GM19372 (cell line): ENCODE data around the gene RIOK2.
A peak's percentile ranks its signal among the peaks of the same experiment; 100 is the strongest.
"Not testable (repeated sequence)": the region's sequence is repeated elsewhere in the genome, so short reads cannot be mapped to it uniquely, and the experiment has no call there.

Experiments
- ATAC-seq: cut with Tn5 transposase; IDR thresholded peaks from one replicate; pipeline ENCODE4 v1.9.1; 2021; ENCODE audit warnings: mild to moderate bottlenecking, low read depth, moderate library complexity; ENCODE audit not compliant: unreplicated experiment

Gene RIOK2

GRCh38 chr5:97171703-97172102 is 11.3 kb downstream of the RIOK2 start:
- no peak for ATAC-seq

DNA sequence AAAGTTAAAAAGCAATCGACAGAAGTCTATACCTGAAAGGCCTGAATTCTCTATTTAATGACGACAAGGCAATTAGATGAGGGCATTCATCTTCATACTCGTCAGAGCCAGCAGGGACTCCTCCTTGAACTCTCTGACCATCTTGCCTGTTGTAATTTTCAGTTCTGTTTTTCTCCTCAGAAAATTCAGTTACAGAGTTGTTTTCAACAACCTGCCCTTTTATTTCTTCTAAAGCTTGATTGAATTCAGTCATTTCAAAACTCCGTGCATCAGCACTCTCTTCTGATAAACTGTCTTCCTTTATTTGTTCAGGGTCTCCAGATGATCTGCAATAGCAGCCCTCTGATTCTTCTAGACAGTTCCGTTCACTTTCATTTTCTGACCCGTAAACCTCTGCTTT is 15.6 kb downstream of the RIOK2 start:
- ATAC-seq: peak; percentile 79

DNA sequence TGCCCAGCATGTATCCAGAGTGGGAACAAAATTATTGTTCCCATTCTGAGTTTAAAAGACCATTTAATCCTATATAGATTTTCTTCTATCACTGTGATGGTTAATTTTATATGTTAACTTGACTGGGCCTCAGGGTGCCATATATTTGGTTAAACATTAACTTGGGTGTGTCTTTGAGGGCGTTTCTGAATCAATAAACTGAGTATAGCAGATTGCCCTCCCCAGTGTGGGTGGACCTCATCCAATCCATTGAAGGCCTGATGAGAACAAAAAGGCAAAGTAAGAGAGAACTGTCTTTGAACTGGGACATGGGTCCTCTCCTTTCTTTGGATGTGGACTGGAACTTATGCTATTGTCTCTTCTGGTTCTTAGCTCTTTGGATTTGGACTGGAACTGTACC is 17.3 kb downstream of the RIOK2 start:
- ATAC-seq: no peak

DNA sequence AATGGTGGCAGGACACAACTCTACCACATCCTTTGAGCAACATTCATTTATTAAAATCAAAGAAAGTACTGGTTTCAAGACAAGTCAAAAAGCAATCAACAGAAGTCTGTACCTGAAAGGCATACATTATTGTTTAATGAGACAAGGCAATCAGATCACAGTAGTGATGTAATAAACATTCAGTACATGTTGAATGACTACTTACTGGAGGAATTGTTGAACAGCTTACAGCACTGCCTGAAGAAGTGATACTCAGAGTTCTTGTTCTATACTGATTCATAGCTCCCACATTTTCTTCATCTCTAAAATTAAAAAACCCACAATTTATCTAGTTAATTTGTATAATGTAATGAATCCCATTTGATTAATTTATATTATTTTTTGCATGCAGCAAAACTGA is 18.2 kb downstream of the RIOK2 start:
- no peak for ATAC-seq

GRCh38 chr5:97163790-97164285 is 19.2 kb downstream of the RIOK2 start:
- no peak for ATAC-seq

DNA sequence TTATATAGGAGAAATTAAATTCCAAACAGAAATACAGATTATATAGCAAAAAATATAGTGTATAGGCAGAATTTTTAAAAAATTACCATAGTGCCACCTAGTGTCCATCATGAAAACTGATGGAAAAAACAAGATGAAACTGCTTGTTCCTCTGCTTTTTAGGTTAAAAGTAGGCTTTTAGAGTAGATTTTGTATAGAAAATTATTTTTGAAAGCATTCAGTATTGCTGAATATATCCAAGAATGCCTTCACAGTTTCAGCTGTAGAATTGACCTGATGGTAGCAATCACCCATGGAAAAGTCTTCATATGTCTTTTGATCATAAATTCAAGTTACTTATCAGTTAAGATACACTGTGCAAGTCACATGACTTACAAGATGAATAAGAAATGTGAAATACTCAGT is 19.7 kb downstream of the RIOK2 start:
- ATAC-seq: no peak

GRCh38 chr5:97162045-97162444 is 21.0 kb downstream of the RIOK2 start:
- no peak for ATAC-seq

DNA sequence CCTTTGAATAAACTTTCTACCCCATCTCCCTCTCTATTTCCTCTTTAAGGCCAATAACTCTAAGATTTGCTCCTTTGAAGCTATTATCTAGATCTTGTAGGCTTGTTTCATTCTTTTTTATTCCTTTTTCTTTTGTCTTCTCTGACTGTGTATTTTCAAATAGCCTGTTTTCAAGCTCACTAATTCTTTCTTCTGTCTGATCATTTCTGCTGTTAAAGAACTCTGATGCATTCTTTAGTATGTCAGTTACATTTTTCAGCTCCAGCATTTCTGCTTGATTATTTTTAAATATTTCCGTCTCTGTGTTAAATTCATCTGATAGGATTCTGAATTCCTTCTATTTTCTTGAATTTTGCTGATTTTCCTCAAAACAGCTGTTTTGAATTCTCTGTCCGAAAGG is 25.4 kb downstream of the RIOK2 start:
- ATAC-seq: no peak

DNA sequence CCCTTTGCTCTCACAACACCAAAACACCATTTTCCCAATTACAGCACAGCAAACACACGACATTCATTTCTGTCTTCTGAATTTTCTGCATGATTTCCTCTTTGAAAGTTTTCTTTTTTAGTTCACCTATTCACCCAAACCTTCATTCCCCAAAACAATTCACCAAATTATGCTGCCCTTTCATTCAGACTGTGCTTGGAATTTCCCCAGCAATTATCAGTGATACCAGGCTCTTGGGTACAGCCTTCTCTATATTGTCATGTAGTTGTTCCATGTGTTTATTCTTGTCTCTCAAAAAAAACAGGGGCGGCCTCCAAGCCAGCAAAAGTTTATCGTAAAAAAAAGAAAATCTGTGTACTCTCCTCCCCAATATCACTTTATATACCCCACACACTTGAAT is 31.7 kb downstream of the RIOK2 start:
- no peak for ATAC-seq

- no peak for ATAC-seq
These were observed 32.6 kb downstream of the RIOK2 start for GRCh38 chr5:97150401-97150800.

DNA sequence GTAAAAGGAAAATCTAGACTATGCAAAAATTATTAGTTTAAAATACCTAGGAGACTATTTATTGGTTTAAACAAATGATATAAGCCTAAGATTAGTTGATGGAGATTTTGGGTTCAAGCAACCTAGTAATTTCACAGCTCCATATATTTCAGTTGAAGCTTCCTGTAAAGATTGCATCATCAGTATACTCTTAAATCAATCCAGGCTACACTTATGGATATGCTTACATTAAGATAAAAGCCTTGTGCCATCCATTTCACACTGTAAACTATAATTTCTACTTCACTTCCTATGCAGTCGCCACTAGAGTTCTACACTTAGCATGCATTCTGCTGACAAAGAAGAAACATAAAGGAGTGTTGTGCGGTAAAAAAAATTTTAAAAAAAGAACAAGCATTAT is 33.3 kb downstream of the RIOK2 start:
- ATAC-seq: no peak

DNA sequence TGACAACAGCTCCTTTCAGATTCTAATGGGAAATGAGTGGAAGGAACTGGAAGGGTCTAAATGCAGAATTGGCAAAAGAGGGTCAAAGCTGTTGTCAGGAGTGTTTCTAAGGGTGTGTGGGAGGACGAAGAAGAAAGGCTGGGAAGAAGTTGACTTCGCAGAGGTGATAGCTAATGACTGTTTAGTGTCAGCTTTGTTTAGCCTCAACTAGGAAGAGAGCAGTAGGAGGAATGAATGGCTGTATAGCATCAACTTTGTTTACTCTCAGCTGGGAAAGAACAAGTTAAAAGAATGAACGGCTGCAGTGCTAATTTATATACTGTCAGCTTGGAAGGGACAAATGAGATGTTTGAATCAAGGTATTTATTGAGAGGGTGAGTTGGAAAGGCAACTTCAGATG is 34.8 kb downstream of the RIOK2 start:
- no peak for ATAC-seq

DNA sequence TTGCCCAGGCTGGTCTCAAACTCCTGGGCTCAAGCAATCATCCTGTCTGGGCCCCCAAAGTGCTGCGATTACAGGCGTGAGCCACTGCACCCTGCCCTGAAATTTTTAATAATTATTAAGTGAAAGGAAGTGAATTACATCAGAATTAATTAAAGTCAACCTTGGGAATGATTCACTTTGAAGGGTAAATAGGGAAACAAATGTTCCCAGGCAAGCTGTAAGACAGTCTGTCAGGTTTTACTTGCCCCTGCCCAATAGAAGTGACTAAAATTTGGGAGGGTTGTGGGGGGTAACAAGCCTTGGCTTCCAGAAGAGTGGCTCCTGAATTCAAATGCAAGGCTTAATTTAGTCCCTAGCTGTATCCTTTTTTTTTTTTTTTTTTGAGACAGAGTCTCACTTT is 39.3 kb downstream of the RIOK2 start:
- ATAC-seq: no peak

GRCh38 chr5:97142521-97143254 is 40.4 kb downstream of the RIOK2 start, which contains the start of gene LIX1:
LIX1 (minus strand) TSS chr5:97142611; CDS start chr5:97142576, 35 bp downstream.
- peak; percentile 83 for ATAC-seq

GRCh38 chr5:97141539-97141938 is 41.5 kb downstream of the RIOK2 start:
- ATAC-seq: no peak

DNA sequence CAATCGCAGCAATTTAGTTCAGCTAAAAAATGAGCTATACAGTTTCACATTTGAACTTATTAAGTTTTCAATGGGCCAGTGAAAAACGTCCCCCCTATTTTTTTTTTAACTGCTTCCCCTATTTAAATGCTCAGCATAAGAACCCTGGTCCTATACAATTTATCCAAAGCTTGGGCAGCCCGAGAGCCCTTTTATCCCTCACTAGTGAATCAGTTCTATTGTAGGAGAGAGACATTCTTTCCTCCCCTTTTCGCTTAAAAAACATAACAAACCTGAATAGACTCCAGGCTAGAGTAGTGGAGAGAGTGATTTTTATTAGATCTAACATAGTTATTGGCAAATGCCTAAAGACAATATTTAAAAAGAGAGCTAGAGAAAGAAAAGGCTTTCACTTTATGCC is 42.0 kb downstream of the RIOK2 start:
- no peak for ATAC-seq

DNA sequence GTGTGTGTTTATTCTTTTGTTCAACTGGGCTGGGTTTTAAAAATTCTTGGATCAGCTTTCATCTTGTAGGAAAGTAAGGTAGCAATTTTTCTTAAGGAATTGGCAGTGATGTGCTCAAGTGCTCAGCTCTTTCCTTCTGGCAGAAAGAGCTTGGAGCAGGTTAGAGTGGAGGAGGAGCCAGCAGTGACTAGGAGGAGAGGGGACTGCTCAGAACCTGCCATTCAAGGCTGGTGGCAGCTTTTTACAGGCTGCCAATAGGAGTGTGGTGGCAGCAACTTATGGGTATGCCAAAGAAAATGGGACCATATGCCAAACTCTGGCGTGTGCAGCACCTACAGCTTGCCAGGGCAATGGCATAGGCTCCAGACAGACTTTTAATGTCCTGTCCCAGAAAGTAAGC is 42.8 kb downstream of the RIOK2 start:
- ATAC-seq: not testable (repeated sequence)

GRCh38 chr5:97136475-97136874 is 46.6 kb downstream of the RIOK2 start:
- ATAC-seq: no peak

- no peak for ATAC-seq
These were observed 47.2 kb downstream of the RIOK2 start for GRCh38 chr5:97135868-97136267.

DNA sequence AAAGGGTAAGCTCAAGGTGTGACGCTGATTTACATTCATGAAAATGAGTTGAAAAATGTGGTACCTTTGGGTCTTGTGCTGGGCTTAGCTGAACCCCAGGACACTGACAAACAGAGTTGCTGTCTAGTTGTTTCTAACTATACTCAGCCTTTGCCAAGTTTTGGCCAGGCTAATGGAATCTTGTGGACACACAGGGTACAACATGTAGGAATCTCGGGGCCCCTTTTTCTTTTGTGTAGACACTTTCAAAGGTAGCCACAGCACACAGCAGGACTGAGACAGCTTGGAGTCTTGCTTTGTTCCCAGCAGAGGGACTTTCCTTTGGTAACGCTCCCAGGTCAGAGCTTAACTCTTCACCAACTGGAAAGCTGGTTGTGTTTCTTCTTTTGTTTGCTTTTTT is 48.4 kb downstream of the RIOK2 start:
- ATAC-seq: no peak

GRCh38 chr5:97133101-97133500 is 49.9 kb downstream of the RIOK2 start:
- ATAC-seq: no peak

DNA sequence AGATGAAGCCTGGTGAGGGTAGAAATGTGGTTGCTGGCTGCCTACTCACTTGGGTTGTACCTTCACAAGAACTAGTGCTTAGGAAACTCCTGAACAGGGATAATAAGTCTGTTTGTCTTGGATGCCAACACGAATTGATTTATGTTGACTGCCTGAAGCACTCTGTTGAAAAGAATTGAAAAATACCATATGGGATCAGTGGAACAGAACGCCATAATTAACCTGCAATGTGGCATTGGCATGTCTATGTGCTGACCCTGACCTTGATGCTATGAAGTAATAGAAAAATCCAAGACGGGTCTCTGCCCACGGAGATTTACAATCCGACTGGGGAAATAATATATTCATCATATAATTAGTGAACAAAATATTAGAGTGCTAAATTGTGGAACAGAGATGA is 51.1 kb downstream of the RIOK2 start:
- no peak for ATAC-seq
